ENCODE measurements around the gene LIN37.
"Not testable (repeated sequence)": the region's sequence is repeated elsewhere in the genome, so short reads cannot be mapped to it uniquely, and the experiment has no call there.

Gene LIN37

GRCh38 chr19:35792312-35792711 is 43.9 kb downstream of the LIN37 start:
- DNase-seq: no peak

- DNase-seq: no peak
Observed at GRCh38 chr19:35792888-35793287, 44.5 kb downstream of the LIN37 start.

DNA sequence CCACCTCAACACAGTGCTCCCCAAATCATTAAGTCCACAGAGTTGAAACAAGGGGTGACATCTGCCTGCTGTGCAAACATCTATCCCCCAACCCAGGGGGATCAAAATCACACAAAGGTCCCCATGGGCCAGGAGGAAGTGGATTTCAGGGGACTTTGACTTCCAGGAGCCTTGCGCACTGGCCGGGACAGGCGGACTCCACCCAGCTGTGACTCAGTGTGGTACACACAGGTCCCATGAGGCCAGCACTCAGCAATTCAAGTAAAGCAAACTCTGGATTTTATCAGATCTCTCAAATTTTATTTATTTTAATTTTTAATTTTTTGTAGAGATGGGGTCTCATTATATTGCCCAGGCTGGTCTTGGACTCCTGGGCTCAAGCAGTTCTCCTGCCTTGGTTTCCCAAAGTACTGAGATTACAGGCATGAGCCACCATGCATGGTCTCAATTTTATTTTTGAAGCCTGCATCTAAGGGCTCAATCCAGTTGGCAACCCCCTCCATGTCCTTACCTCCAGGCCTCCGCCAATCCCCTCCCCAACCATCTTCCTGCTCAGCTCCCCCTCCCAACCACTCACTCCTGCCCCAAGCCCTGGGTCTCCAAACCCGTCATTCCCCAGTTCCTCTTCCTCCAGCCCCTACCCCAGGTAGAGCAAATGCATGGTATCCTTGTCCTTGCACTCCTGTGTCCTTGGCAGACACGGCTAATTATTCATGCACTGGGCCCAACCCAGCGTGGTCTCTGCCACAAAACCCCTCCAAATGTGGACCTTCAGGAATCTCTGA is 45.2 kb downstream of the LIN37 start:
- DNase-seq: no peak

DNA sequence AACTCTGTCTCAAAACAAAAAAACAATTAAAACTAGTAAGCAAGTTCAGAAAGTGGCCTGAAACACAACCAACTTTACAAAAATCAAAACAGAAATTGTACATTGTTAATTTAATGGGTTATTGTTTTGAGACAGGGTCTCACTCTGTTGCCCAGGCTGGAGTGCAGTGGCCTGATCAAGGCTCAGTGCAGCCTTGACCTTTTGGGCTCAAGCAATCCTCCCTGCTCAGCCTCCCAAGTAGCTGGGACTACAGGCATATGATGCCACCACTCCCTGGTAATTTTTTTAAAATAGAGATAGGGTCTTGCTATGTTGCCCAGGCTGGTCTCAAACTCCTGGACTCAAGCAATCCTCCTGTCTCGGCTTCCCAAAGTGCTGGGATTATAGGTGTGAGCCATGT is 47.2 kb downstream of the LIN37 start:
- not testable (repeated sequence) for DNase-seq

- DNase-seq: no peak
Observed at GRCh38 chr19:35796645-35797542, 48.5 kb downstream of the LIN37 start.

- DNase-seq: no peak
Observed at GRCh38 chr19:35797663-35798062, 49.3 kb downstream of the LIN37 start.

- DNase-seq: no peak
Observed at GRCh38 chr19:35801828-35802227, 53.5 kb downstream of the LIN37 start.

Data from kidney glomerular epithelial cell (primary cell).